Erythroblast (primary cell): ENCODE results near the gene B4GALNT1.

ENCODE experiments used
- GATA1 ChIP-seq: IDR thresholded peaks from 2 replicates; pipeline ENCODE4 v1.6.1; 2011; ENCODE audit warnings: low read depth, mild to moderate bottlenecking, control low read depth, low read length, moderate library complexity
- POLR2A ChIP-seq: IDR thresholded peaks from 2 replicates; pipeline ENCODE4 v1.6.1; 2011; ENCODE audit warnings: mild to moderate bottlenecking, low read length

DNA sequence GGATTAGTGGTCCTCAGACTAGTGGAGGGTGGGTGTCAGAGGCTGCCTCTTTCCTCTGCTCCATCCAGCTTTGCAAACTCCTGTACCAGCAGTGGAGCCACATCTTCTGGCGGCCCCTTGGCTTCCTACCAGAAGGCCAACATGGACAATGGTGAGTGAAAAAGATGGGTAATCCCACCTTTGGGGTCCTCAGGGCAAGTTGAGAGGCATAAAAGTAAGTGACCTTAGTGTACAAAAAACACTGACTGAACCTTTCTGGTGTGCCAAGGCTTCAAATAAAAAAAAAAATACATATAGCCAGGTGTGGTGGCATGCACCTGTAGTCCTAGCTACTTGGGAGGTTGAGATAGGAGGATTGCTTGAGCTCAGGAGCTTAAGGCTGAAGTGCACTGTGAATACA, 51.2 kb downstream of the B4GALNT1 start:
- TF ChIP-seq POLR2A (no peak), GATA1 (no peak)
